Activated CD8-positive, alpha-beta memory T cell treated with anti-CD3 and anti-CD28 coated beads, Interleukin-2, amount 10 ng/mL, durations not matched to agents 7 days and 5 days (primary cell): ENCODE data around the gene ABLIM2. TPM values are rescaled to one million over a fixed set of nuclear protein-coding genes. Genes with fewer than 3 reads are reported as not detected.
"Not testable (repeated sequence)": the region's sequence is repeated elsewhere in the genome, so short reads cannot be mapped to it uniquely, and the experiment has no call there.

Experiments used
- ATAC-seq: fragments of 150-1000 bp; cut with Tn5 transposase; one replicate; pipeline ENCODE4 v1.10.0; 2021; ENCODE audit warnings: moderate library complexity
- CTCF ChIA-PET: fragments of 350-600 bp; sonication (Branson Sonifier 250); formaldehyde crosslinking; loops from one replicate; lab custom pipeline; 2021; ENCODE audit warnings: antibody characterized with exemption; lab: Charles Lee
- DNase-seq: peaks from one replicate; pipeline ENCODE4 v3.0.0-alpha.2; 2020
- H3K27ac Mint-ChIP-seq: one replicate; pipeline ENCODE4 v1.8.0; 2021; ENCODE audit warnings: mild to moderate bottlenecking, mixed read lengths
- H3K27me3 Mint-ChIP-seq: one replicate; pipeline ENCODE4 v1.8.0; 2021; ENCODE audit warnings: mixed read lengths
- H3K36me3 Mint-ChIP-seq: one replicate; pipeline ENCODE4 v1.8.0; 2021; ENCODE audit warnings: mild to moderate bottlenecking, mixed read lengths
- H3K4me1 Mint-ChIP-seq: one replicate; pipeline ENCODE4 v1.8.0; 2021; ENCODE audit warnings: mixed read lengths
- H3K4me3 Mint-ChIP-seq: one replicate; pipeline ENCODE4 v1.8.0; 2021; ENCODE audit warnings: mild to moderate bottlenecking, moderate library complexity, mixed read lengths
- H3K9me3 Mint-ChIP-seq: one replicate; pipeline ENCODE4 v1.8.0; 2022; ENCODE audit warnings: low read depth, mixed read lengths
- total RNA-seq, 2 experiments: library from RNA; stranded (reverse); gene quantifications; one replicate each; pipeline ENCODE4 v1.2.3, GENCODE V29; 2021

The ABLIM2 gene
- total RNA-seq, 2 experiments from 2014 or later = 0.19 TPM; not detected in 1

GRCh38 chr4:7956270-7956808 lies 202.3 kb downstream of the ABLIM2 start:
- CTCF ChIA-PET = interaction anchor here (0.6 kb wide), 1 partner anchor 130 kb away, joined by 3 read pairs; no protein-coding TSS in a partner anchor
- ATAC-seq = no peak
- no peak overlapping the region for H3K27ac Mint-ChIP-seq
- peaks cover under 1% of the 10 kb centered on the region for H3K9me3 Mint-ChIP-seq
- no peak for DNase-seq
- peaks cover 10% of the 10 kb centered on the region for H3K27me3 Mint-ChIP-seq
- H3K36me3 Mint-ChIP-seq = peaks cover 3% of the 10 kb centered on the region
- H3K4me3 Mint-ChIP-seq = no peak overlapping the region
- H3K4me1 Mint-ChIP-seq = peaks cover 11% of the 10 kb centered on the region

DNA sequence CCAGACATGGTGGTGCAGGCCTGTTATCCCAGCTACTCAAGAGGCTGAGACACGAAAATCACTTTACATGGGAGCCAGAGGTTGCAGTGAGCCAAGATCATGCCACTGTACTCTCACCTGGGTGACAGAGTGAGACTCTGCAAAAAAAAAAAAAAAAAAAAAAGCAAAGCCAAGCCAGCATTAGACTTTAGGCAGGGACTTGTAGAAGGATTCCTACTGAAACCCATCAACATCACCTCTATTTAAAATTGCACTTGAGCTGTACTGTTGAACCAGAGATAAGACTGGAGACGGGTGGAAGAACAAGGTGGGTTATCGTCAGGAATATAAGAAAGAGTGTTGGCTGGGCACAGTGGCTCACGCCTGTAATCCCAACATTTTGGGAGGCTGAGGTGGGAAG lies 203.2 kb downstream of the ABLIM2 start:
- ATAC-seq = no peak
- no peak overlapping the region for H3K27ac Mint-ChIP-seq
- peaks cover 10% of the 10 kb centered on the region for H3K27me3 Mint-ChIP-seq
- H3K9me3 Mint-ChIP-seq = peaks cover 2% of the 10 kb centered on the region
- CTCF ChIA-PET = no interaction called here
- no peak overlapping the region for H3K4me3 Mint-ChIP-seq
- H3K36me3 Mint-ChIP-seq = peaks cover 3% of the 10 kb centered on the region
- peaks cover 1% of the 10 kb centered on the region for H3K4me1 Mint-ChIP-seq
- no peak for DNase-seq

DNA sequence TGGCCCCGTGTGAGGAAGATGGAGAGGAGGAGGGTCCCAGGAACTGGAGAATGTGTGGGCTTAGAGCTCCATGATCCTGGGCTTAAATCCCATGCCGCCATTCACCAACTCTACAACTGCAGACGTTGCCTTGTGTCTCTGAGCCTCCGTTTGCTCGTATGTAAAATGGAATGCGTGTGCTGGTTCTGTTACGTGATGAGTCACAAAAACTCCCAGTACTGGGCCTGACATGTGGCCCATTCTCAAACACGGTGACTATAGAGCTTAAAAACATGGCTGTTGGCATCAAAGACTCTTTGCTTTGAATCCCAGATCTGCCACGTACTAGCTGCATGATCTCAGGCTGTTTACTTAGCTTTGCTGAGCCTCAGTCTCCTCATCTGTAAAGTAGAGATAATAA lies 206.0 kb downstream of the ABLIM2 start:
- CTCF ChIA-PET = interaction anchor here (1.2 kb wide), 1 partner anchor 148 kb away, joined by 3 read pairs; no protein-coding TSS in a partner anchor
- Mint-ChIP-seq H3K4me1 (peaks cover 9% of the 10 kb centered on the region), H3K36me3 (peaks cover 3% of the 10 kb centered on the region), H3K27me3 (peaks cover 11% of the 10 kb centered on the region), H3K27ac (no peak overlapping the region), H3K4me3 (no peak overlapping the region), H3K9me3 (peaks cover 2% of the 10 kb centered on the region)
- ATAC-seq (no peak), DNase-seq (no peak)

DNA sequence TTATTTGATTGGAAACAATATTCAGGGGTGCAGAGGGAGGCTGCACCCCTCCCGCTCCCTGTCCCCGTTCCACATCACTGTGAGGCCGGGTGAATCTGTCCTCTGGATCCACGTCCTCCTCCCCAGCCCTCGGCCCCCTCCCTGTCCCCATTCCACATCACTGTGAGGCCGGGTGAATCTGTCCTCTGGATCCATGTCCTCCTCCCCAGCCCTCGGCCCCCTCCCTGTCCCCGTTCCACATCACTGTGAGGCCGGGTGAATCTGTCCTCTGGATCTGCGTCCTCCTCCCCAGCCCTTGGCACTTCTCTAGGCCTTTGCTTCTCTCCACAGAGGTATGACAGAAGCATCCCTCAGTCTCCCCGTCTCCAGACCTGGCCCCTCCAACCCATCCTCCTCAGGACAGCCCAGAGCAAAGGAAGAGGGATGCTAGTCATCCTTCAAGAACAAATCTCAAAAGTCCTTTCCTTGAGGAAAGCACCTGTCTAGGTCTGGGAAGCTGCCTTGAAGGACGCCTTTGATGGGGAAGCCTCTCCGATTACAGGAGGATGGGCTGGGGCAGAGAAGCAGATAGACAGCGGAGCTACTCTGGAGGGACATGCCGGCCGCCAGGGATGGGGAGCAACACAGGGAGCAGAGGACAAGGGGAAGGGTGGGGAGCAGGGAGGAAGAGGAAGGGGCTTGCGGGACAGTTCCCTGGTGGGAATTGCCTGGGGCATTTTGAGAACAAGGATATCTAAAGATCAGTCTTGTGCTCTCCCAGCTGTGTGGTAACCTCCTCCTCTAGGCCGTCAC lies 208.1 kb downstream of the ABLIM2 start:
- CTCF ChIA-PET = no interaction called here
- Mint-ChIP-seq H3K4me1 (peaks cover 9% of the 10 kb centered on the region), H3K27ac (no peak overlapping the region), H3K4me3 (no peak overlapping the region), H3K27me3 (peaks cover 7% of the 10 kb centered on the region), H3K9me3 (peaks cover 2% of the 10 kb centered on the region), H3K36me3 (peaks cover 3% of the 10 kb centered on the region)
- ATAC-seq (no peak), DNase-seq (no peak)

- Mint-ChIP-seq H3K4me3 (no peak overlapping the region), H3K4me1 (peaks cover 9% of the 10 kb centered on the region), H3K36me3 (peaks cover 3% of the 10 kb centered on the region), H3K27me3 (peaks cover 7% of the 10 kb centered on the region), H3K27ac (no peak overlapping the region), H3K9me3 (peaks cover 2% of the 10 kb centered on the region)
- DNase-seq = no peak
- CTCF ChIA-PET = no interaction called here
- no peak for ATAC-seq
Observed at GRCh38 chr4:7949759-7950158, 208.9 kb downstream of the ABLIM2 start.

DNA sequence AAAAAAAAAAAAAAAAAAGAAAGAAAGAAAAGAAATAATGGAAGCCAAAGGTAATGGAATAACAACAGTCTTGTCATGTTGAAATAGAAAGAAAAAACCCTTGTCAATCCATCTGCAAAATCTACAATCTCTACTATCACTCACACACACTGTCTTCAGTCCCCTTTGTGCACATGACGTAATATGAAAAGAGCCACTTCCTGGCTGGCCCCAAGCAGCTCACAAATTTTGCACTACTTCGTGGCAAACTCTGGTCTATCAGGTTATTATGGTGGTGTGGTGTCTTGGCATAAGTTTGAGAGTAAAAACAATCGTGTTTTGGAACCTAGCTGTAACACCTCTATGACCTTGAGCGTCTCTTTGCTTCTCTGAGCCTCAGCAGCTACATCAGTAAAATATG lies 210.7 kb downstream of the ABLIM2 start:
- DNase-seq (peak; percentile 56), ATAC-seq (peak; percentile 84)
- CTCF ChIA-PET = interaction anchor here (1.1 to 1.6 kb wide), 4 partner anchors 8 to 17 kb away, joined by 3 to 5 read pairs (median 4); partner anchors contain the start of gene AFAP1
- Mint-ChIP-seq H3K27me3 (peaks cover 7% of the 10 kb centered on the region), H3K9me3 (peaks cover 2% of the 10 kb centered on the region), H3K36me3 (peaks cover 2% of the 10 kb centered on the region), H3K4me3 (no peak overlapping the region), H3K4me1 (peaks cover 9% of the 10 kb centered on the region), H3K27ac (peak overlapping the region; percentile 9)

GRCh38 chr4:7945709-7946380 lies 212.8 kb downstream of the ABLIM2 start:
- peaks cover 9% of the 10 kb centered on the region for H3K4me1 Mint-ChIP-seq

GRCh38 chr4:7944599-7945220 lies 213.9 kb downstream of the ABLIM2 start:
- H3K27me3 Mint-ChIP-seq = peaks cover 7% of the 10 kb centered on the region
- CTCF ChIA-PET = interaction anchor here (1.7 to 2.1 kb wide), 2 partner anchors 10 to 68 kb away, joined by 3 to 4 read pairs; no protein-coding TSS in a partner anchor
- no peak for DNase-seq
- ATAC-seq = no peak
- peaks cover 9% of the 10 kb centered on the region for H3K4me1 Mint-ChIP-seq
- H3K9me3 Mint-ChIP-seq = no peaks in the 10 kb centered on the region
- H3K36me3 Mint-ChIP-seq = no peaks in the 10 kb centered on the region
- H3K27ac Mint-ChIP-seq = no peak overlapping the region
- no peak overlapping the region for H3K4me3 Mint-ChIP-seq

More at GRCh38 chr4:7945709-7946380, 212.8 kb downstream of the ABLIM2 start:
- Mint-ChIP-seq H3K36me3 (no peaks in the 10 kb centered on the region), H3K27ac (no peak overlapping the region), H3K9me3 (no peaks in the 10 kb centered on the region), H3K27me3 (peaks cover 7% of the 10 kb centered on the region), H3K4me3 (no peak overlapping the region)
- no peak for ATAC-seq
- no peak for DNase-seq
- CTCF ChIA-PET = interaction anchor here (0.7 to 2.1 kb wide), 4 partner anchors 11 to 69 kb away, joined by 3 to 4 read pairs (median 4); no protein-coding TSS in a partner anchor

DNA sequence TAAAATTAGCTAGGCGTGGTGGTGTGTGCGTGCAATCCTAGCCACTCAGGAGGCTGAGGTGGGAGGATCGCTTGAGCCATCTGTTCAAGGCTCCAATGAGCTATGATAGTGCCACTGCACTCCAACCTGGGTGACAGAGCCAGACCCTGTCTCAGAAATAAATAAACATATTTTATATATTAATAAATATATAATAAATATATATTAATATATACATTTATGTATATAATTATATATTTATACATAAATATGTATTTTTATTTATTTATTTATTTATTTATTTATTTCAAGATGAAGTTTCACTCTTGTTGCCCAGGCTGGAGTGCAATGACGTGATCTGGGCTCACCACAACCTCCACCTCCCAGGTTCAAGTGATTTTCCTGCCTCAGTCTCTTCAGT lies 214.9 kb downstream of the ABLIM2 start:
- H3K36me3 Mint-ChIP-seq, CTCF ChIA-PET, H3K9me3 Mint-ChIP-seq, H3K4me3 Mint-ChIP-seq, H3K27me3 Mint-ChIP-seq, ATAC-seq, H3K27ac Mint-ChIP-seq, H3K4me1 Mint-ChIP-seq, DNase-seq: not testable (repeated sequence)

DNA sequence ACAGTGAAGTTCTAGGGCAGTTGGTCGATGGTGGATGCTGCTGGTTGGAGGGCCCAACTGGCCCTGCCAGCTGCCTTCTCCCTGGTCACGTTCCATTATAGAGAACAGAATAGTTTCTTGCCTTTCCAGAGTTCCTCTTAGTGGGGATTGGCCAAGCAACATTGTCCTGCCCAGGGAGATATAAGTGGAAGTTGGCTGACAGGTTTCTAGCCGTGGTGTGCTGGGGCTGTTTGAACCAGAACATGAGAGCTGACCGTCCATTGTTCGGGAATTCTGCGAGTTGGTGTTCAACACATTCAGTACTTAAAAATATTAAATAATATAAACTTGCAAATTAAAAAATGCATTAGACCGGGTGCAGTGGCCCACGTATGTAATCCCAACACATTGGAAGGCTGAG lies 215.4 kb downstream of the ABLIM2 start:
- H3K4me1 Mint-ChIP-seq = peaks cover 7% of the 10 kb centered on the region
- no peak overlapping the region for H3K4me3 Mint-ChIP-seq
- H3K27me3 Mint-ChIP-seq = peaks cover 5% of the 10 kb centered on the region
- CTCF ChIA-PET = no interaction called here
- H3K27ac Mint-ChIP-seq = no peak overlapping the region
- H3K9me3 Mint-ChIP-seq = no peaks in the 10 kb centered on the region
- peaks cover under 1% of the 10 kb centered on the region for H3K36me3 Mint-ChIP-seq
- ATAC-seq = no peak
- no peak for DNase-seq

GRCh38 chr4:7941965-7942496 lies 216.6 kb downstream of the ABLIM2 start:
- H3K36me3 Mint-ChIP-seq = peaks cover 2% of the 10 kb centered on the region
- DNase-seq = no peak
- H3K4me1 Mint-ChIP-seq = peaks cover 7% of the 10 kb centered on the region
- H3K27ac Mint-ChIP-seq = no peak overlapping the region
- CTCF ChIA-PET = no interaction called here
- no peak for ATAC-seq
- no peaks in the 10 kb centered on the region for H3K9me3 Mint-ChIP-seq
- peaks cover 15% of the 10 kb centered on the region for H3K27me3 Mint-ChIP-seq
- H3K4me3 Mint-ChIP-seq = no peak overlapping the region

DNA sequence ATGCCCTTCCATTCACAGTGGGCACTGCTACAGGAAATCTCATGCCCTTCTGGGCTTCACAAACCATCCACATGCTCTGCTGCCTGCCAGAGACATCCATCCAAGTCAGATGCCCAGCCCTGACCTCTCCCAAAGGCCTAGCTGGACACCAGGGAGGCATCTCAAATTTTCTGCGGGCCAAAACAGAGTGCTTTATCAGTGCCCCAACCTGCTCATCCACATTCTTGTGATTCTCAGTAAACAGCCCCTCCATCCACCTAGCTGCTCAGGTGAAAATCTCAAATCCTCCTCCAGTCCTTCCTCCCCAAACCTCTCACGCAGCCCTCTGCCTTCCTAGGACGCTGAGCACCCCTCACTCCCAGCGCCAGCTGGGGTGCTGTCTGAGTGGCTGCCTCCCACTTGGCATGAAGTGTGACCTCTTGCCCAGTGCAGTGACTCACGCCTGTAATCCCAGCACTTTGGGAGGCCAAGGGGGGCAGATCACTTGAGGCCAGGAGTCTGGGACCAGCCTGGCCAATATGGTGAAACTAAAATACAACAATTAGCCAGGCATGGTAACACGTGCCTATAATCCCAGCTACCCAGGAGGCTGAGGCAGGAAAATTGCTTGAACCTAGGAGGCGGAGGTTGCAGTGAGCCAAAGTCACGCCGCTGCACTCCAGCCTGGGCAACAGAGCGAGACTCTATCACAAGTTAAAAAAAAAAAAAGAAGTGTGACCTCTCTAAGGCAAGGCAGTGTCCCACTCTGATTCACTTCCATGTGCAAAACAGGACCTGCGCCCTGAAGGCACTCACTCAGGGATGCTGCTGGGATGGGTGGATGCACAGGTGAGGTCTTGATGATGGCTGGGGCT lies 217.3 kb downstream of the ABLIM2 start:
- CTCF ChIA-PET = interaction anchor here (2.1 to 3.6 kb wide), 2 partner anchors 34 to 139 kb away, joined by 4 to 16 read pairs; no protein-coding TSS in a partner anchor
- H3K27ac Mint-ChIP-seq = no peak overlapping the region
- H3K4me1 Mint-ChIP-seq = peaks cover 7% of the 10 kb centered on the region
- no peak overlapping the region for H3K4me3 Mint-ChIP-seq
- DNase-seq (no peak), ATAC-seq (no peak)
- no peaks in the 10 kb centered on the region for H3K9me3 Mint-ChIP-seq
- peaks cover 2% of the 10 kb centered on the region for H3K36me3 Mint-ChIP-seq
- peaks cover 19% of the 10 kb centered on the region for H3K27me3 Mint-ChIP-seq
